CD4-positive, alpha-beta T cell treated with Interleukin-15 for 1 hour (primary cell): ENCODE measurements around the gene CTSO.
"Not testable (repeated sequence)": the region's sequence is repeated elsewhere in the genome, so short reads cannot be mapped to it uniquely, and the experiment has no call there.

Source experiments
- DNase-seq: peaks from one replicate; pipeline ENCODE4 v3.0.0-alpha.2; 2020

The CTSO gene

DNA sequence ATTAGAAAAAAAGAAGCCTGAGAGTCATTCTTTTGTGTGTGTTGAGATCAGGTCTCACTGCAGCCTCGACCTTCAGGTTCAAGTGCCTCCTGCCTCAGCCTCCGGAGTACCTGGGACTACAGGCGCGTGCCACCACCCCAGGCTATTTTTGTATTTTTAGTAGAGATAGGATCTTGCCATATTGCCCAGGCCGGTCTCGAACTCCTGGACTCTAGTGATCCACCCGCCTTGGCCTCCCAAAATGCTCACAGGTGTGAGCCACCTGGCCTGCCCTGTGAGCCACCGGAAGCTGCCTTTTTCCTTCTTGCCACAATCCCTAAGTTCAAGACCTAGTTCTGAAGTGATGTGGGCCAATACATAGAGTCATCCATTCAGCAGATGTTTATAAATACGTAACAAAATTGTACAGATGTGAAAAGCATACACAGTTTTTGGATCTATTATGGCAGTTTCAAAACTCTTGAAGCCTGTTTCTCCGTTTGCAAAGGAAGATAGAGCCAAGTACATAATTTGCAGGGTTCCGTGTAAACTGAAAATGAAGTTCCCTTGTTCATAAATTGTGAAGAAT is 536 bp upstream of the CTSO start:
- no peak for DNase-seq

DNA sequence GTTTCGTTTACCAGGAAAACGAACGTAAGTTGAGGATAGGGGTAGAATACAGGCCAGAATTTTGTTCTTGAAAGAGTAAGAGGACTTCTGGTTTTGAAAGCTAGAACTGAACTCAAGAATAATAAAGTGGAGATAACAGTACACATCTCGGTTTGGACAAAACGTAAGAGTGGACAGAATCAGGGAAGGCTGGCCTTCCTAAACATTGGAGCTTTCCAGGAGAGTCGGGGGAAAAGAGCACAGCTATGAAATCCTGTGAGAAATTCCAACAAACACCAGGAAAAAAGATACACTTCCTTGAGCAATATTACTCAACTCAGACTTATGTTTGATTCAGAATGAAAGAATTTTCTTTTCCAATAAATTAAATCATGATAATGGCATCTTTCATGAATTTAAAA is 1.2 kb downstream of the CTSO start:
- no peak for DNase-seq

DNA sequence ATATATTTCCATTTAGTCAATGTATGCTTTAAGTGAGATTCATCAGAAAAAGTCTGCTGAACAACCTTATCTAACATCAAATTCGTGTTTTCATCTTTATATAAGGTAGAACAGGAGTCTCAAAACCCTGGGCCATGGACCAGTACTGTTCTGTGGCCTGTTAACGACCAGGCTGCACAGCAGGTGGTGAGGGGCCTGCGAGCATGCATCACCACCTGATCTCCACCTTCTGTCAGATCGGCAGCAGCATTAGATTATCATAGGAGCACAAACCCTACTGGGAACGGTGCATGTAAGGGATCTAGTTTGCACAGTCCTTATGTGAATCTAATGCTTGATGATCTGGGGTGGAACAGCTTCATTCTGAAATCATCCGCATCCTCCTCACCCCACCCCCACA is 3.2 kb downstream of the CTSO start:
- DNase-seq = no peak

DNA sequence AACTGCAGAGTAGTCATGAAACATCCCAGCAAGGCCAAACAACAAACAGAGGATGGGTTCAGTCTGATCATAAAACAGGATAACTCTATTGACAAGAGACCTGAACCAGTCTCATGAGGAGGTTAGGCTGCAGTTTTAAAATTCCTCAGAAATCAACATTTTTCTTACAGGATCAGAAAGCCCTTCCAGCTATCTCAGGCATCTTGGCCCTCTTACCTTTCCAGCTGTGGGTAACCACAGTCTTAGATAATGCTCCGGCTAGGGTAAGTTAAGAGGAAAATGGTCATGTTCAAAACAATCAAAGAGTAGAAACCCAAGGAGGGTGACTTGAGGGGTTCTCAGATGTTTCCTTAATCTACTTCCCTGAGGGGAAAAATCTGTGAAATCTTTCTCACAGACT is 5.1 kb downstream of the CTSO start:
- no peak for DNase-seq

DNA sequence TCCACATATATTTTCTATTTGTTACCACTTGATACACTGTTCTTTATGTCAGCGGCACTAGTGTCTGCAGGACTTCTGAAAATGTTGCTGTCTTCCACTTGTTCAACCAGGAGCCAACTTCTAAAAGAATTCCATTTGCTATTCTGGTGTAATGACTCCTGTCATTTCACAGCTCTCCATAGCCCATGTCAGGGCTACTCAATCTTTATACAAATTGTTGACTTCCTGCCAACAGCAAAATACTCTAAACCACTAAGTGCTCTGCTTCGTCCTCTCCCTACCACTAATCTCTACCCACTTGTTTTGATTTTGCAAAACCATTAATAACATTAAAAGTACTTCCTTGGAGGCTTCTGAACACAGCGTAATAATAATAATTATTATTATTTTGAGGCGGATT is 7.2 kb downstream of the CTSO start:
- DNase-seq = no peak

DNA sequence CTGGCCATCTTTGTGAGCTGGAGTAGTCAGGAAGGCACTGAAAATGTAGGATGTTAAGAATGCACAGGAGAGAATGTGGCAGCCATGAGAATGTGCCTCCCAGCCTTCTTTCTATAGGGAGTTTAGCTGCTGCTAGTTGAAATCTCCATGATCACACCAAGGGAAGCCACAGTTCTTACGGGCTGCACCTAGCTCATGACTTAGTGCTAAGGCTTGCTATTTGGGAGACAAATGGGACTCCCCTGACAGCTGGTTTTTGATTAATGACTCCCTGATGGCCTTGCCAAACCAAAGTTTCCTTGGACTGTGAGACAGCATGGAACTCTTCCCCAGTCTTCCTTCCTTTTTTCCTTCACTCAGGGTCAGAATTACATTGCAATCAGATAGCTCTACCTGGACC is 9.2 kb downstream of the CTSO start:
- DNase-seq = no peak

DNA sequence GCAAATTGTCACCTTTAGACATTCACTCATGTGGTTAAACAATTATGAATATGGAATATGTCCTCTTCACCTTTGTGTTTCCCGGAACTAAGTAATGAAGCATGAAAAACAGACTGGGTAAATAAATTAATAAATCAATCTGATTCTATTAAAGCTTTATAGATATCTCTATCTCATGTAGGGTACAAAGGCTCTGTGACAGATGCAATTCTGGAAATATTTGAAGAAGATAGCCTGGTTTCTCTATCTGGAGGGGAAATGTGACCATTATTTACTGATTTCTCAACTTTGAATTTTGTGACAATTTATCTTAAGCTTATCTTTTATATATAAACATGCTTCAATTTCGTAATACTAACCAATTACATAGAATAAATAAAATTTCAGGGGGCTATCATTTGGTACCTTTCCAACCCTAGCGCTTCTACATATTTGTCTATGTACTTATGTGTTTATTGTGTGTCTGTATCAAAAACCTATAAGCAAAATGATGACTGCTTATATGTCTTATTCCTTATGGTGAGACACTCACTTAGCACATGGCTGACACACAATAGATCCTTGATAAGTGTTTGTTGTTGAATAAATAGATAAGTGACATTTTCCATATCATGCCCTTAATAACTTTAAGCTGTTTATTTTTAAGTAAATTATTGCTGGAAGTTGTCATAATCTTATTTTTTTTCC is 9.9 kb downstream of the CTSO start:
- no peak for DNase-seq

DNA sequence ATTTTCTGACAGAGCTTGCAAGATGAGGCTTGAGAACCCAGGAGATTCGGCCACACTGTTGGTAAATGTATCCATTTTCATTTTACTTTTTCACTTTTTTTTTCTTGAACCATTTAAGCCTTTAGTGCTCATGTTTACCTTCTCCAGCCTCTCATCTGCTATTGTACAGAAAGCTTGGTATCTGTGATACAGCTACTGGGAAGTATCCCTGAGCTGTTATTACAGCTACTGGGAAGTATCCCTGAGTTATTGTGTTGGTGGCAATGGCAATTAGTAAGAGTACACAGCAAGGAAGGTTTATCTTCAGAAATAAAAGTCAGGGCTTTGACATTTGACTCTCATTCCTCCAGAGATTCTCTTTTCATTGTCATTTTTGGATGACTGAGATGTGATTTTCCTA is 11.8 kb downstream of the CTSO start:
- no peak for DNase-seq

DNA sequence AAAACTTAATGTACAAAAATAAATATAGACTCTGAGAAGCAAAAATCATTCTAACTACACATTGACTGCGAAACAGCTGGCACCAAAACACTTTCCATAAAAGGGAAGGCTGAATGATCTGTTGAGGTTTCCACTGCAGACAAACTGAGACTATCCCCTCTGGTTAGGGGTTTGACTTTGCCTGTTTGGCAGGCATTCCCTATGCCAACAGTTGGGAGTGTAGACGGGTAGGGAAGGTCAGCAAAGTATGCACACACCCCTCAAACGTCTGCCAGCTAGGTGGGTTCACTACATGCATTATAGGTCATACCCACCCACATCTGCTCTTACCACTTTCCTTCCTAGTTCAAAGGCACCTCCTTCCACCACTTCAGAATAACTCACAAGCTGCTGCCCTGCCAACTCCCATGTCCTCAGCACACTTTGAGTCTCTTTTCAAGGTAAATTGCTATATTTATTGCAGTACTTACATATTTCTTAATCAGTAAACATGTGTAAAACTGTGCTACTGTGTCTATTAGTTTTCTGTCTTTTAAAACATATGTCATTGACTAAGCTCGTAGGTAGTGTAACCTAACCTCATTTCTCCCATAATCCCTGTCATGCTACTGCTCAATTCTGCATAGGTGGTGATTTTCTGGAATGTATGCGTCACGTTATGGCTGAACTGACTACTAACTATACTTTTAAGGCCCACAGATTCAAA is 12.4 kb downstream of the CTSO start:
- DNase-seq = no peak

DNA sequence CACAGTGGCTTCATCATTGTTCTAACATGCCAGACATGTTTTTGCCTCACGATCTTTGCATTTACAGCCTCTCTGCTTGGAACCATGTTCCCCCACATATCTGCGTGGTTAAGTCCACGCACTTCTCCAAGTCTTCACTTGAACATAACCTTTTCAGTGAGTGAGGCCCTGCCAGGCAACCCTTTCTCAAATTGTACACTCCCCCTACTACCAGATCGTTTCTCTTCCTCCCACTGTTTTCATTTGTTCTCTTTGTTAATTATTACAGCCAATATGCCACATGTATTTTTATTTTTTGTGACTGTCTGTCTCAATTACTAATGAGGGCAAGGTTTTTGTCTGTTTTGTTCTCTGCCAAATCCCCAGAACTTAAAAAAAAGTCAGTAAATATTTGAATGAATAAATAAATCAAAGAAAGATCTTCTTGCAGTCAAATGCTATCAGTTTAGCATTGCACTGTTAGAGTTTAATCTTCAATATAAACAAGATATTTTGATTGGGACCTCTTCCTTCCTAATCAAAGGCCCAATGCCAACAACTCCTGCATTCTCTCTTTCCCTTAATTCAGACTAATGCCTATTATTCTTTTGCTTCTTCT is 18.2 kb downstream of the CTSO start:
- no peak for DNase-seq

DNA sequence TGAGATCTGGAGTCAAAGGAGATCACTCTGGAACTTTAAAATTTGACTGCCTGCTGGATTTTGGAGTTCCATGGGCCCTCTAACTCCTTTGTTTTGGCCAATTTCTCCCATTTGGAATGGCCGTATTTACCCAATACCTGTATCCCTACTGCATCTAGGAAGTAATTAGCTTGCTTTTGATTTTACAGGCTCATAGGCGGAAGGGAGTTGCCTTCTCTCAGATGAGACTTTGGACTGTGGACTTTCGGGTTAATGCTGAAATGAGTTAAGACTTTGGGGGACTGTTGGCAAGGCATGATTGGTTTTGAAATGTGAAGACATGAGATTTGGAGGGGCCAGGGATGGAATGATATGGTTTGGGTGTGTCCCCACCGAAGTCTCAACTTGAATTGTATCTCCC is 19.0 kb downstream of the CTSO start:
- DNase-seq = not testable (repeated sequence)

DNA sequence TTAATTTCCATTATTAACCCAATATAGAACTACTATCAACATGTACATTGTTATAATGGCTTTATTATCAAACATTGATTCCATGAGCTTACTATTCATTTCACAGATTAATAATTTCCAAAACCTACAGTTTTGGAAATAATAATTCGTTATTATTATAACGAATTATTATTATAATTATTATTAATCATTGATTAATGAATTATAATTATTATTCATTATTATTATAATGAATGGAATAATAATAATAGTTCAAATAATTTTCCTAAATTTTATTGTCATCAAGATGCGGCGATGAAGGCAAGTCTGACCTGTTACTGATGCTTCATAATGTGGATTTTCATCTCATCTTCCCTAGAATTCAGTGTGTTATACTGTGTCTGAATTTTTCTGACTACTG is 22.0 kb downstream of the CTSO start:
- no peak for DNase-seq

DNA sequence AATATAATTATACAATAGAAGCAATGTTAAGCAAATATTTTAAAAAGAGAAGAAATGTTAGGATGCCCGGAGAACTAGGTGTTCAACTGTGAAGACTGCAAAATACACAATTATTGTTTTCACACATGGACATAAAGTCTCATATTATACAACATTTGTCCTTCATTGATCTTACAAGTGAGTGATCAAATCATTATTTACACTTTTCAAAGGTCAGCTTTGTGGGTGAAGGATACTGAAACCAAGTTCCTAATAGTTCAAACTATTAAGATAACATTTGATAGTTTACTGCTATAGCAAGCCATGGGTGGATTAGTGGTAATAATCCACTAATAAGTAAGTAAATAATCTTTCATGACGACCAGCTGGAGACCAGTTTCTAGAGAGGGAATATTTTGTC is 23.3 kb downstream of the CTSO start:
- DNase-seq = no peak

DNA sequence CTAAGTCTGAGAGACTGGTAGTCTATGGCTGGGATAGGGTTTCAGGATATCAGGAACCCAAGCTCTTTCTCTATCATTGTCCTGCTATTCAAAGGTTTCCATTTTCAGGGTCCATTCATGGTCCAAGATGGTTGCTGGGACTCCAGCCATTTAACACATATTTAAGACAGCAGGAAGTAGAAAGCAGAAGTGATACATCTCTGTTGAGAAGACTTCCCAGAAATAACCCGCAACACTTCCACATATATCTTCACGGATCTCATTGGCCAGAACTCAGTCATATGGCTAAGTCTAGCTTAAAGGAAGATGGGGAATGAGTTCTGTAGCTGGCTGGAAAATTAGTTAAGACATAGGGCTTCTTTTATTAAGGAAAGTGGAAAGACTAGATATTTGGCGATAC is 23.8 kb downstream of the CTSO start:
- no peak for DNase-seq

DNA sequence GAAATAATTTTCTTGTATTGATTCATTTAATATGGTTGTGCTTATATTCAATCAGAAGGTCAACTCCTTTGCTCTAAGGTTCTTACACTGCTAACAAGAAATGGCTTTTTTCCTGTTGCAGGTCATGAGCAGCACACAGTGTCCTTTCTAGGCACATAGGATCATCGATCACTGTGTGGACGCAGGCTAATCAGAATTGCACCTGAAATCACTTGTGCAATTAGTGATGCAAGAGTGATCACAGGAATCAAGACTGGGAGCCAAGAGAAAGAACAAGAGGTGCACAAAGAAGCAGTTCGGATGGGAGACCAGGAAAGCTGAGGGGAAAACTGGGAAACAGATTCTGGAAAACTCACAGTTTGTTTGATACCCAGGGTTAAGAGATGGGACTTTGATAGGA is 29.0 kb downstream of the CTSO start:
- DNase-seq = no peak

DNA sequence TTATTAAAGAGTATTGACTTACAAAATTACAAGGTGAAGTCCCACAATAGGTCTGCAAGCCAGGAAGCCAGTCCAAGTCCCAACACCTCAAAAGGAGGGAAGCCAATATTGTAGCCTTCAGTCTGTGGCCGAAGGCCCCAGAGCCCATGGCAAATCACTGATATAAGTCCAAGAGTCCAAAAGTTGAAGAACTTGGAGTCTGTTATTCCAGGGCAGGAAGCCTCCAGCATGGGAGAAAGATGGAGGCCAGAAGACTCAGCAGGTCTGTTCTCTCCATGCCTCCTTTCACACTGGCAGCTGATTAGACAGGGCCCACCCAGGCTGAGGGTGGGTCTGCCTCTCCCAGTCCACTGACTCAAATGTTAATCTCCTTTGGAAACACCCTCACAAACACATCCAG is 32.1 kb downstream of the CTSO start:
- DNase-seq = no peak

DNA sequence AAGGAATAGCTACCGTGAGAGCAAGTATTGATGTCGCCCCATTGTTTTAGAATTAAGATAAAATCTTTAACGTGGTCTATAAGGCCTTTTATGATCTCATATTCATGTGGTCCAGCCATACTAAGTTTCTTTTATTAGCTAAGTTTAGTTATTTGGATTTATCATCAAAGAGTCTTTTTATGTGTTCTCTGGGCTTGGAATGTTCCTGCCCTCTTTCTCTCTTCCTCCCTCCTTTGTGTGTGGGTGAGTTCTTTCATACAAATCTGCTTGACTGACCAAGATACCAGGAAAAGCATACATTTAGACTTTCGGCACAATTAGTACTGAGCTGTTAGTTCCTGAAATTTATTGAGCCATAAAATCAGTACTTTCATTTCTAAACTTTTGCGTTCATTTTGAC is 38.9 kb downstream of the CTSO start:
- DNase-seq = no peak

DNA sequence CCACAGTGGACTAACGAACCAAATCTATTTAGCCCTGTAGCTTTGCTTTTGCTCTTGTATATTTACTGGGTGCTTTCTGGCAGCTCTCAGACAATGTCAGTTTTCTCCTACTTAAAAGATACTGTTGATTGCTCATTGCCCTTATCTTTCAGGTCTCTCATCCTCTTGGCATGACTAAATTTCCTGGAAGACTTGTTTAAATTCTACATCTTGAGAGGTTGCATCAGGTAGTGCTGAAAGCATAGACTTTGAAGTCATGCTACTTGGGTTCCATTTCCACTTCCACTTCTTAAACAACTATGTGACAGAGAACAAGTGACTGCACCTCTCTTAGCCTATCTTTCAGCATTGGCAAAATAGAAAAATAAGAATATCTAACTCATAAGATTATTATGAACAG is 41.8 kb downstream of the CTSO start:
- no peak for DNase-seq

DNA sequence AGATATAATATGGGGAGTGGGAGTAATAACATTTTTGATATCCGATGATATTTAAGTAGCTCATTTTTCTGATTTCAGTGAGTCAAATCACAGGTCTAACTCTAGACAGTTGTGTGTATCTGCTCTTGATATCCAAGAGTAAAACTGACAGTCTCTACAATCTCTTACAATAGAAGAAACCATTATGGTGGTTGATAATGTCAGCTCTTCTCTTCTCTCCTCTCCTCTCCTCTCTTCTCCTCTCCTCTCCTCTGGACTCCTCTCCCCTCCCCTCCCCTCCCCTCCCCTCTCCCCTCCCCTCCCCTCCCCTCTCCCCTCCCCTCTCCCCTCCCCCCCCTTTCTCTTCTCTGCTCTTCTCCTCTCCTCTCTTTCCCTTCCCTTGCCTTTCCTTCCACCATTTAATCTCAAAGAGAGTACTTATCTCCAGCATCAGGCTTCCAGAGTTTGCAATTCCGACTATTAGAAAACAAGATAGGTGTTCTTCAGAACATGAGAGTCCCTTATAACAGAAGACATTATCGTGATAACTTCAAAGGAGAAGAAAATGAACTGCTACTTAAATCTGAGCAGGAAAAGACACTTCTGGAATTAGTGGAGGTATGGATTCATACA is 43.9 kb downstream of the CTSO start:
- no peak for DNase-seq

DNA sequence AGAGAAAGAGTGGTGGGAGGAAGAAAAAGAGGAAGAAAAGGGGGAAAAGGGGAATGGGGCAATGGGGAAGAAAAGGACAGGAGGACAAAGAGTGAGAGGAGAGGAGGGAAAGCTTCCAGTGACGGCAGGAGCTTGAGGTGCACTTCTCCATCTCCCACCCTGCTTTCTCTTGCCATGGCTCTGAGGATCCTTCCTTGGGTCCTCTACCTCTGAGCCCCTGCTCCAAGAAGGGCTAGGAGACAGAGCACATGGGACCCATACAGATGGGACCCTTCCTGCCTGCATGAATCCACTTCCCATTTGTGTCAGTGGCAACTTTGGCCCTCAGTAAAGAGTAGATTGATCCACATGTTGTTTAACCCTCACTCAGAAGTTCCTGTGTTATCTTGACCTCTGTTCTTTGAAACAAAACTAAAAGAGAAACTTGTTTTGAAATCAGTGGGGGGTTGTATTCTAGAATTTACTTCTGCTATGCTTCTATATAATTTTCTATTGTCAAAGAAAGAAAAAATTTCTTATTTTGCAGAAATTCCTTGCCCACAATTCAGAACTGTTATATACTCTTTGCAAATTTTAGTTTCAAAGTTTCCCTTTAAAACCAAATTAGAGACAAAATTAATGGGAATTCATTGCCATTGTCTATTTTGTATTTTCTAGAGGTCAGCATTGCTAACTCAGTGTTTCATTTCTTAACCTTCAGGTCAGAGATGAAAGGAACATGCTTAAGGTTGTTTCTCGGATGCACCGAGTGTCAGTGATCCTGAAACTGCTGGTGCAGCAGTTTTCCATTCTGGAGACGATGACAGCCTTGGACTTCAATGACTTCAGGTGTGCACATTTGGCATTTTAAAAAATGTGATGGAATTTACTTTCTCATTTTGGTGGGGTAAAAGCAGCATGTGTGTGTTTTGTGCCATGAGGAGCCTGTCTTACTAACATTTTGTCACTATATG is 45.2 kb downstream of the CTSO start:
- no peak for DNase-seq

DNA sequence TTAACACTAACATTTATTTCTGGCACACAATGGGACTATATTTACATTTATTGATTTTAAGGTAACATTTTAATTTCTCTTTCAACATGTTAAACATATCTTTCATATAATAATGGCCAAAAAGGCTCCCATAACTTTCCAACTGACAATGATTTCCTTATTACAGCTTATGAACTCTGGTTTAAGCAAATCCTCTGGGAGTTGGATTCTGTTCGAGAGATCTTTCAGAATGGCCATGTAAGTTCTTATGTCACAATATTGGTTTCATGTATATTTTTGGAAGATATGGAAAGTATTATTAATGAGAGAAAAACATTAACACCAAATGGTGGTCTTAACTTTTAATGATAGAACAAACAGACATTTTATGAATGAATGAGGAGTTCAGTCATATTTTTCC is 46.1 kb downstream of the CTSO start:
- DNase-seq = no peak

DNA sequence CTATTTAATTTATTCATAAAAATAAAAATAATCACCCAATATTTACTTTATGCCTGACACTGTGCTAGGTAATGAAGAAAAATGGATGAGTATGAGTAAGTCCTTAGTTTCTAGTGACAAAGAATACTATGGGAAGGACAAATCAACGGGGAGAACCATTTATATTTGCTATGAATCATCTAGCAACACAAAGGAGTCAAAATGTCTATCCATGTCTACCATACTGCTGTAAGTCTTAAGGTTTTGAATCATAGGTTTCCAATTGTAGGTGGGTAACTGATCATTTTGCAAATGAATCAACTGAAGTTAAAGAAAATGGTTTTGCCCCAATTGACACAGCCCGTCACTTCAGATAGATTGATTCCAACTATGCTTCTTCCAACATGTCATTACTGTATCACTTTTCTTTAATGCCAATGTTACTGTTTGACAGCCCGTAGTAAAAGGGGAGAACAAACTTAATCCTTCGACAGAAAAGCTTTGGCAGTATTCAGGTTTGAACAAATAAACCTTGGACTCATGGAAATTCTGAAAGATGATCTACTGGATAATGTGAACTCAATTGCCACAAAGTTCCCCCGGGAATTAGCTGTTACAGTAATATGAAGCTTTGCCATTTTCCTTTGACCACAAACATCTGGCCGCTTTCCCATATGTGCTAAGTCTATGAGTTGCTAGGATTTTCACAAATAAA is 47.0 kb downstream of the CTSO start:
- DNase-seq = no peak
